NOMO-1 treated with DMSO at 0.1 percent for 48 hours (cell line): ENCODE data around the gene GATB.

Source experiments
- DNase-seq: peaks from one replicate; lab custom pipeline; 2025; ENCODE audit not compliant: unreplicated experiment; lab: John Stamatoyannopoulos, UW

GATB gene

DNA sequence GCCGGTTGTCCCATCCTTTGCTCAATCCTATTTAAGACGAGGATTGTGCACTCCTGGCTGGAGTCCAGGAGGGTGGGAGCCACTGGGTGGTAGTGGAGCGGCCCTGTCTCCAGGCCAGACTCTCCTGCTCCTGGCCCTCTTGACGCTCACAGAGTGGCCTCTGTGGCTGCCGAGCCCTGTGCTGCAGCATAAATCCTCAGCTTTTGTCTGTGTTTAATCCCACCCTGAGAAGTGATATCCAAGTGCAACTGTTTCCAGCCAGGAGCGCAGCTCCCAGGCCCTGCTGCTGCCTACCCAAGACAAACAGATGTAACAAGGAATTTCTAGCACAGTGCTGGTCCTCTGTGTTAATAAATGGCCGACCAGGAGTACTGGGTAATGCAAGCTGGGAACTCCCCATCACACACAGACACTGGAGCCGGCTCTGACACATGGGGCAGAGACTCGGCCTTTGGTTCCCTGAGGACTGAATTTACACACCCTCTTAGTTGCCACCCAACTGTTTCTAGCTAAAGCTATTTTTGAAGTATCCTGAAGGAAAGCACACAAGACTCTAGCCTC is 85.3 kb downstream of the GATB start:
- no peak for DNase-seq

DNA sequence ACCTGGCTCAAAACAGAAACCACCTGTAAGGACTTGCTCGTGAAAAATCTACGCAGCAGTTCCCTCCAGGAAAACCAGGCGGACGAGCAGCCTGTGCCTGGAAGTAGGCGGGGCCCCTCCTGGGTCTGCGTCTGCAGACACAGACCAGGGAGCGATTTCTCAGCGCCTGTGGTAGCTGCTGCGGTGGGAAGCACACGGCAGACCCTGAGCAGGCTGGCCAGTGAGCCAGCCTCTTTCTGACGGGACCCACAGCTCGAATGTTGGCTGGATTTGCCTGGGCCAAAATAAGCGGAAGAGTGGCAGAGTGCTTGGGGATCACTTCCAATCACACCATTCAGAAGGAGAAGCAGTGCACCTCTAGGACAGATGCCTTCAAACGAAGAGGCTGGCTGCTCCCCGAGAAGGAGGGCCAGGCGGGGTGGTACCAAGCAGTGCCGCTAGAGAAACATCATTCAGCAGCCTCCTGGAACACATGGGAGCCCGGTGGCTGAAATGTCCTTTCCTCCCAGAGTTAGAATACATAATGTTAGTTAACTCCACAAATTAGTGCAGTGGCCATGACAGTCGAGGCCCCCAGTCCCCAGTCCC is 85.9 kb downstream of the GATB start:
- no peak for DNase-seq

DNA sequence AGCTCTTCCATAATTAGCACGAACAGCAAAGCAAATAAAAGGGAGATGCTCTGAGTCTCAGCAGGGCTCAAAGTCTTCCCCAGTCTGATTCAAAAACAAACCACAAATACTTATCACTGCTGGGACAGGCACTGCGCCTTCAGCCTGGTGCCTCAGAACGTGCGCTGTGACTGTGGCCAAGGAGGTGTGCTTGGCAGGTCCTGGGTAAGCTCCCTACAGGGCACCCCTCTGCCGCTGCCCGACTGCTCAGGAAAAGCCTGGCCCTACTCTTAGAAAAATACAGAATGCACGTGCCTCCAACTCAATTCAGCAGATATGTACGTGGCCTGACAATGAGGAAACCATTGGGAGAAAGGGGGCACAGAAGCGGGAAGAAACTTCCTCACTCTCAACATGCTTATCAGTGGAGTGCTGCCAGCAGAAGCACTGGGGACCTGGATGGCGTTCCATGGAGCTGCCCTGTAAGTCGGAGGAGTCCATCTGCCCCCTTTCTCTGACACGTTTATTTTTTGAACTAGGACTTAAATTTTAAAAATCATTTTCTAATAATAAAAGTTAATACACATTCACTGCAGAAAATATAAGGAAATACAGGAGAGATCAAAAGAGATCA is 86.8 kb downstream of the GATB start:
- no peak for DNase-seq

DNA sequence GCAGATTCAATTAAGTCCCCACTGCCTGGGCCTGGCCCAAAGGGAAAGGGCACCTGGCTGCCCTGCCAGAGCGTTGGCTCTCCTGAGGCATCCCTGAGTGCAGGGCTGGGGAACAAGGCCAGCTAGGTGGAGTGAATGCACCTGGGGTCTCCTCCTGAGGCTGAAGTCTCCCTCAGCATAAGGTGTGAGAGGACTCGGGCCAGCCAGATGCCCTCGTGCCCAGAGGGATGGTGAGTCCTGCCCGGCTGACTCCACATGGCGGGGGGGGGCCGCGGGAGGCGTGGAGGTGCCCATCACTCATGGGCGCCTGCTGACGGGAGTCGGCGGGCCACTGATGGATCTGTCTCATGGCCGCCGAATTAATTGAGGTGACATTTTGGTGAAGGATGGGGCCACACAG is 87.8 kb downstream of the GATB start:
- DNase-seq = no peak

DNA sequence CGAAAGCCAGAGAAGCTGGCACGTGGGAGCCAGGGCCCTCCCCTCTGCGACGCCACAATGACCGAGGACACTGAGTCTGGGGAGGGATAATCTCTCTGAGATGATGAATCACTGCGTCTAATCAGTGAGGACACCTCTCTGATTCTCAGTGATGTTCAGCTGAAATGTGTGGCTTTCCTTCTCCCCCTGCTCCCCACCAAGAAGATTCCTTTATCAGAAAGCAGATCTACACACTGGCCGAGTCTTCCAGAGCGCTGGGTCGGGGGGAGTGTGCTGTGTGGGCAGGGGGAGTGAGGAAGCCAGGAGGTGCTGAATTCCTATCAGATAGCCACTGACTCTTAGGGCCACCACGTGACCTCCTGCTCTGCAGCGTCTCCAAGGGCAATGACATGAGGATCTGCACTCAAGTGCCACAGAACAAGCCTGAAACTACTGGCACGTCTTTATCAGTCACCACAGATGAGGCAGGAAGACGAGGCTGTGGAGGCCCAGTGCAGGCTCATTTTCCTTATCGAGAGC is 89.2 kb downstream of the GATB start:
- DNase-seq = no peak

DNA sequence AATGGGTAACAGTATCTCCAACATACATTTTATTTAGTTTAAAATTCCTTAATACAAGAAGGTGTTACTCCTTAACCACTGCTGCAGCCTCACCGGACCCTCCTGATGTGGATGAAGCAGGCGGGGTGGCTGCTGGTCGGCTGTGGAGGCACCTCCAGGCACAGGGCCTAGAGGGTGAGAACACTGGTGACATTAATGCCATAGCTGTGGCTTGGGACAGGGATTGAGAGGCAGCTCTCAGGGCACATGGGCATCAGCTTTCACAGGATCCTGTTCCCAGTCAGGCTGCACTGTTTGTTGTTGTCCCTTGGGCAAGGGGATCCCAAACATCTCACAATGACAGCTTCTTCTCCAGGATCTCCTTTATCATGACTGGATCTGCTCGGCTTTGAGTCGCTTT is 90.0 kb downstream of the GATB start:
- DNase-seq = no peak

DNA sequence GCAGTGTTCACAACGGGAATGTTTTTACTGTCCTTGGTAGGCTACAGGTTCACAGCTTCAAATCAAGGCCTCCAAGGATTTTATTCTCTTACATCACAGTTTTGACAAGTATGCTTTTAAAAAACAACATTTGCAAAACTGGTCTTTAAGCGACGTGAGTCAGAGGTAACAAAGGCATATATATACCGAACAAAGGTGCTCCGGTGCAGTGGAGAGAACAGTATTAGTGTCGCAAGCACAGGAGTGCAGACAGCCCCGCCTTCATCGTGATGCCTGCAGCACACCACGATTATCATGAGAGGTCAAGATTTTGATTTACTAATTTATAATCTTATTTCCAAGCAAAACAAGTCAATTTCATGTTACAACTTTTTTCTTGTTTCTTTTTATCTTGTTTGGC is 90.8 kb downstream of the GATB start:
- no peak for DNase-seq

DNA sequence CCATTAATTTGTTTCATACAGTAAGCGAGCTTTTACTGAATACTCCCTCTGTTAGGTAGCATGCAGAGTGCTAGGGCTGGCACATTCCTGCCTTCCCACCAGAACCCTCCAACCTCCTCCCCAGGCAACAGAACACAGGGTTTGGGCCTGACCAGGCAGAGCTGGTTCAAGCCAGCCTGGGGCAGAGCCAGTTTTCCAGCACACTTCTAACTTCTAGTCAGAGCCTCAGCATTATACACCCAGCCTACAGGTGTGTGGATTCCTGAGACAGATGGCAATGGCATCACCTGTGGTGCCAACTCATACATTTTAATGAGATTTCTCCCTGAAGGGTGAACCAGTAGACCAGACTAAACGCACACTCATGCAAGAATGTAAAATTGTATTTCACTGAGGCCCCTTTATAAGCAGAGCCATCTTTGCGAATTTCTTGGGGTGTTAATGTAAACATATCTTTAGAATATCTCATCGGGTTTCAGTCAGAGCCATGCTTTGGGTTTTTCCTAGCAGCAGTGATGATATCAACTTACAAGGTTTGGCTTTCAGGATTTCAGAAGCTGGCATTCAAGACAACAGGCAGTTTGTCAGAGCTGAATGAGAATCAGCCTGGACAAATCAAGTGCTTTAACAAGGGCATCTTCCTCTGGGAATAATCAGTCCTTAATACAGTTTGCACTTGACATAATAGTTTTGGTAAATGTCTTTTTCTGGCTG is 92.0 kb downstream of the GATB start:
- DNase-seq = no peak

DNA sequence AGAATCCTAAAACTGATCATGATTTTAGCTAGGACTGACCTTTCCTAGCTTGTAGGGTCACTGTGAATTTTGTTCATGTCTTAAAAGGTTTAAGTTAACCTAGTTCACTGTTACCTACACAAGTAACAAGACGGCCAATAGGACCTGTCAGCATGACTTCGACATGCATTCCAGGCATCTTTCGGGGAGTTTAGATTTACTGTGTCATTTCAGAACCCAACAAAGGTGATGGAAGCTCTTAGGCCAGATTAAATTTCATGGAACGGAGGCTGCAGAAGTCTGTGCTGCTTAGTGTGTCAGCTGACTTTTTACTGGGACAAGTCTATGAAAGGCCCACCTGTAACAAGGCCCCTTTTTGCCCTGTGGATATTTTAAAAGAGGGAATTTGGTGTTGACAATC is 93.1 kb downstream of the GATB start:
- no peak for DNase-seq

DNA sequence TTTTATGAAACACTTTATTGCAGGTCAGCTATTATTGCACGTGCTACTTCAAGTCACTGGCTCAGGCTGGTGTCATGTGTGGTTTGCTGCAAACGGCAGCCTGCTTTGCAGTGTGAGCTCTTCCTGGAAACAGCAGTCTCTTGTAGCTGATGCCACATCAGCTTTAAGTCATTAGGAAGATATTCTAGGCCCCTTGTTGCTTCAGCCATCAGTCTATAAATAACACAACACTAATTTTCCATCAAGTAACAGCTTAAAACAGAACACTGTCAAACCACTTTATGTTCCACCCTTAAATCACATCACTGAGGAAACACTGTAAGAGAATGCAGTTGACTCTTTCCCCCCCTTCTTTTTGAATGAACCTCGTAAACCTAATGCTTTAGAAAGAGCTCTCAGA is 93.8 kb downstream of the GATB start:
- DNase-seq = peak; percentile 84

DNA sequence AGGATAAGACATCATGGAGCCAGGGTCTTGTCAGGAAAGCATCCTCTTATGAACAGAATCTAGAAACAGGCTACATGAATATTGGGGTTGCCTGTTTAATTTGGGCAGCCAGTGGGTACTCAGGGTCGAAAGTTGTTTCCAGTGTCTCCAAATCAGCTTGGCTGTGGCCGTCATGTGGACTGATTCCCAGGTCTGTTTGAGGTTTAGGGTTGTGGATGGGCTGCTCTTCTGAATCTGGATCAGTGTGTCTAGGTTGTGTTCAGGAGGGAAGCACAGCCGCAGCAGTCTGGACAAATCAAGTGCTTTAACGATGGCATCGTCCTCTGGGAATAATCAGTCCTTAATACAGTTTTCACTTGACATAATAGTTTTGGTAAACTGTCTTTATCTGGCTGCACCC is 94.3 kb downstream of the GATB start:
- no peak for DNase-seq

DNA sequence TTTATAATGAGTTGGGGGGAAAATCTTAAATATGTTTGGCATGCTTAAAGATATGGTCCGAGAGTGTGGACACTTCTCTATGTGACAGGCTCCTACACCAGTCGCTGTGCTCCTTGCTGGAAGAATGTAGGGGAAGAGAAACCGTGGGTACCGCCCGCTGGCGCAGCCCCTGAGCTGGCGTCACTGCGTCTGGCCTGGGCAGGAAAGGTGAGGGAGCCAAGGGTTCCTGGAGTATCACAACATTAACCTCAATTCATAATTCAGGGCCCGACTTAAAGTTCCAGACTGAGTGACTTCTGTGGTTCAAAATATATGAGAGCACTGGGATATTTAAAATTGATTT is 95.1 kb downstream of the GATB start:
- DNase-seq = no peak

DNA sequence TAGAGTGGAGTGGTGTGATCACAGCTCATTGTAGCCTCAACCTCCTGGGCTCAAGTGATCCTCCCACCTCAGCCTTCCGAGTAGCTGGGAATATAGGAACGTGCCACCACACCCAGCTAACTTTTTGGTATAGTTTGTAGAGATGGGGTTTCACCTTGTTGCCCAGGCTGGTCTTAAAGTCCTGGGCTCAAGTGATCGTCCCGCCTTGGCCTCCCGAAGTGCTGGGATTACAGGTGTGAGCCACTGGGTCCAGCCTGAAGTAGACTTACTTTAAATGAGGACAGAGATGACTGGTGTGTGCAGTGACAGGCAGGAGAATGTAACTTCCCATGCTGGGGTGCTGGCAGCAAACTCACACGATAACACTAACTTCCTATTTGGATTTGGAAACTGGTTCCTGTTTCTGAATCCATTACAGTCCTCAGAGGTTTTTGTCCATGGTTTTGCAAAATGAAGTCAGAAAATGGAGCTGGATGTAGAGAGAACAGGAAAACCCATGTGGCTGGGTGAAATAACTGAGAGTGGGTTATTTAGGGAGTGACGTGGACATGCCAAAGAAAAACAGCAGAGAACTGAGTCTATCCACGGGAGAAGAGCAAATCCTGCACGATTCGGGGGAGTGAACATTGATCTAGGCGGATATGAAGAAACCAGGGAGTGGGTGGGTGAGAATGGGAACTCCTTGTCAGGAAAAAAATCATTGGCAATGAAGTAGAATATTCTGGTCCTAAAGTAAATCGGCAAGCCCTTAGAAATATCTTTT is 95.6 kb downstream of the GATB start:
- peak; percentile 42 for DNase-seq

DNA sequence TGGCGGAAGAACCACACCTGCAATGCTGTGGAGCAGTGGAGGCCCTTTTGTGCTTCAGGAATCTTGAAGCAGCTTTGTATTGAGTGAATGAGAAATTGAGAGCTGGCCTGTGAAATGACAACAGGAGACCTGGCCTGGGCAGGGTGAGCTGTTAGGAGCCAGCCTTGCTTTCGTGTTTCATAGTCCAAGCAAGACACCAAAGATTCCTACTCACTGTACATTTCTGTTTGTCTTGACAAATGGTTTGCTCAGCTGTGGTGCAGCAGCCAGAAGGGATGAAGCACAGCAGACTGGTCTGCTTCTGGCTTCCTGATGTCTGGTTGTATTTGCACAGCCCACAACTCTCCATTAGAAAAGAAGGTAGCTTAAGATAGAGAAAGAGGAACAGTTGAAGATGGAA is 96.5 kb downstream of the GATB start:
- DNase-seq = no peak

DNA sequence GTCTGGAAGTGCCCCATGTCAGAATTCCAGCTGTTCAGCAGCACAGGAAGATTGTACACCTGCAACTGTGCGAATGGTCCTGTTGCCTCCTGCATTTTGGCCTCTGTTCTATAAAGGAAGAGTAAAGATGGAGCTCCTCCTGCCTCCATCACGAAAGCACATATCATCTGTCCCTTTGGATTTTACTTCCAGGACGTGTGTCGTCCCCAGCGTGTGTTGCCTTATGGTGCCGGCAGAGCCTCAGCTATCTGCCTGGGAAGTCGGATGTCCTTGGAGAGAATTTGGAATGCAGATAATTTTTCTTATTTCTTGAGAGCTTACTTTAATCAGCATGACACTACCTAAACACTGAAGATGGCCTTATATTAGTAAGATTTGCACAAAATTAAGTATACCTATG is 97.7 kb downstream of the GATB start:
- no peak for DNase-seq

DNA sequence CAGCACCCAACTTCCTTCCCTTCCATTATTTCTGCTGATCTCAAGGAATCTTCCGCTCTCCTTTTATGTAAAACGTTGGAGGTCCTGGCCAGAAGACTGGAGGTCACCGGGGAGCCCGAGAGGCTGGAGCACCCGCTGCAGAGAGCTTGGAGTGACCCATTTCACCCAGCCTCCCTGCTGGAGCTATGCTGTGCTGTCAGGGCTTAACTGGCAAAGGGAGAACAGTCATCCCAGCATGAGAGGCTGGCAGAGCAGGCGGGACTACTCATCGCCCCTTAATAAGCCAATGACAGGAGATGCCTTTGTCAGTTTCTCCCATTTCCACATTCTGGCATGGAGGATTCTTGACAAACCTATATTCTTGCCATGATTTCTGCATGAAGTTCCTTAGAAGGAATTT is 98.9 kb downstream of the GATB start:
- no peak for DNase-seq

DNA sequence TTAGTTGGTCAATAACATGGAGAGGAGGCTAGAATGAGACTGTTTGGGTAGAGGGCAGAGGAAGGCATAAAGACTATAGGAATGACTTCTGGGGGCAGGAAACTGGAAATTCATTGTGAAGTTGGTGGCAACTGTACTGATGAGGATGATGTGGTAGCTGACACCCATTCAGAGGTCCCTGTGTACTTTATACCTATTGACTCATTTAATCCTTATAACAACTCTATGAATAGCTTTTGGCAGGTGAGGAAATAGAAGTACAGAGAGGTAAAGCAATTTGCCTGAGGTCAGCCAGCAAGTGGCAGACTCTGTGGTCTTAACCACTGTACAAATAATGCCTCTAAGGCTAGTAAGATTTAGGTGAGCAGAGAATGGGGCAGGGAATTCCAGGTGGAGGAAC is 100.1 kb downstream of the GATB start:
- DNase-seq = no peak

DNA sequence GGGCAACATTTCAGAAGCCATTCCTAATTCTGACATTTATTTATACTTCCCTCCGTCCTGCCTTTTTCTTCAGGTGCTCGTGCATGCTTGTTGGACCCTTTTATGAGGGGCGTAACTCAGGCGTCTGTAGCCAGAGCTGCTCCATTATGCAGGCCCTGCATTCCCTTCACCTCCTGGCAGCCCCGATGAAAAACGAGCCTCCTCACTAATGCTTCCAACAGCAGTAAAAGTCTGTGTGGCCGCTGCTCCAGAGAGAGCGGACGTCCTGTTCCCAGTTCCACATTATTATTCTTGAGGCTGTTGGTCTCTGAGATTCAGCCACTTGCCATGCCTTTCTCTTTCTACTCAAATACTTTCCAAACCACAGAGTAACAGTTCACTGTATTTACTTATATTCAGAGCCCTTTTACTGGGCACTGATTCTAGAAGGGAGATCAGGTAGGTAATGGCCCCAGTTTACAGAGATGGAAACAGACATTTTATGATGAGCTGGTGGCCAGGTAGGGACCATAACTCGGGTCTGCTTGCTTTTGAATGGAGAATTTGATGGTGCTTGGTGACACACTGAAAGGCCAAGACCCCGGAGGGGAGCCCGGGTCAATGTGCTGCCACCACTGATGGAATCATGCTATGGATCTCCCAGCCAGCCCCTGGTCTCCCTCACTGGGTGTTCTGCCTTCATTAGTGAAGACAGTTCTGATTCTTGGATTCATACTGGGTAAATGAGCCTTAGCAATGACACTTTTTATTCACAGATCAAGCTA is 101.0 kb downstream of the GATB start:
- no peak for DNase-seq

DNA sequence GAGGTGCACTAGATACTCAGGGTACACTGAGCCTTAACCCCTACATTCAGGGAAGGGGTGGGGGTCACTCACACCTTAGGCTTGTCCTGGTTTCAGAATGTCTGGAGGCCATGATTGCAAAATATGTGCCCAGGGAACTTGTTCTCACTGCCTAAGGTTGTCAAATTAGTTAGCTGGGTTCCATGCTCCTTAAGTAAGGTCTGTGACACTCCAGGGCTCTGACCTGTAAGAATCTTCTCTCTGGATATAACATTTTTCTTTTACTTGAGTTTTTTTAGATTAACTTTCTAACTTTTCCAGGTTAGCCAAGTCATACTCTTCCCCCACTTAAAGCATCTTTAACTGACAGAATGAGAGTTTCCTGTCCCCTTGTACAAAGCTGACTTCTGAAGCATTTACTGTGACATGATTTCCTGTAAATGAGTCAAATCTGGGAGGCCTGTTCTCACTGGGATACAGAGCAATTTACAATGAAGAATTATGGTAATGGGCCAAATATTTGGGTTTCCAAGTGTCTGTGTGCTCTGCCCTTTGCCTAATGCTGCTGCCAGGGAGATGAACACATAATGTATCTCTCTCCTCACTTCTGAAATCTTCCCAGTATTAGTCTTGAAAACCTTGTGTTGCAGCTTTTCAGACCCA is 101.7 kb downstream of the GATB start:
- DNase-seq = no peak

DNA sequence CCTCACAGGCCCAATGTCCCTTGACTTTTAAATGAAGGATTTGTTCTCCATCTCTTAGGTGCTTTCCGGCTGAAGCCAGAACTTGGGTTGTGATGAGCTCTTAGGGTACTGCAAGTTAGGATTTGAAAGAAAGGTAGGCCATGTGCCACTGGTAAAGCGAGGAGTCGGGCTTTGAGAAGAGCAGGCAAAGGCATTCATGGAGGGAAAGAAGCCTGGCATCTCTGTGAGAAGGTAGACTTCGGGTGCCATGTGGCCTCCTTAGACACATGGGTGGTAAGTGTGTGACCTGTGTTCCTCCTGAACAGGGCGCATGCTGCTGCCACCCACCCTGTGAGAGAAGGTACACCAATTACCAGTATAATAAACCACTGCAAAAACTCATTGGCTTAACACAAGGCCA is 102.9 kb downstream of the GATB start:
- no peak for DNase-seq
